Nucleus accumbens (tissue), 56 donors: ENCODE results near the gene SEPTIN2.
A peak's percentile ranks its signal among the peaks of the same experiment; 100 is the strongest.
"Not testable (repeated sequence)": the region's sequence is repeated elsewhere in the genome, so short reads cannot be mapped to it uniquely, and the experiment has no call there.

Source experiments
- DNase-seq, 56 donors: peaks; one replicate each; lab custom pipeline; 2025; lab: John Stamatoyannopoulos, UW

SEPTIN2 gene

GRCh38 chr2:241344925-241345651 is 29.4 kb downstream of the SEPTIN2 start:
- DNase-seq = no peak

GRCh38 chr2:241349941-241350340 is 34.2 kb downstream of the SEPTIN2 start:
- DNase-seq = no peak

- no peak for DNase-seq
These were observed 34.8 kb downstream of the SEPTIN2 start for GRCh38 chr2:241350530-241350877.

GRCh38 chr2:241350878-241351639 is 35.3 kb downstream of the SEPTIN2 start:
- DNase-seq = no peak

GRCh38 chr2:241351640-241352031 is 35.9 kb downstream of the SEPTIN2 start:
- DNase-seq = no peak

GRCh38 chr2:241352227-241352626 is 36.5 kb downstream of the SEPTIN2 start:
- DNase-seq = no peak

- DNase-seq = peak in 32 of 56 donors; percentile 13 to 80 (median 52)
These were observed 39.2 kb downstream of the SEPTIN2 start for GRCh38 chr2:241354668-241355658.

- DNase-seq = peak; percentile 69 to 100 (median 99)
These were observed 40.5 kb downstream of the SEPTIN2 start, which contains the start of gene FARP2 for GRCh38 chr2:241355983-241356870. TSS of gene FARP2 (plus strand) at chr2:241356285. CDS start at chr2:241373108, 16,823 bp downstream.

GRCh38 chr2:241356871-241357260 is 41.1 kb downstream of the SEPTIN2 start:
- no peak for DNase-seq

- DNase-seq = no peak
These were observed 41.8 kb downstream of the SEPTIN2 start for GRCh38 chr2:241357531-241357930.

- DNase-seq = no peak
These were observed 42.7 kb downstream of the SEPTIN2 start for GRCh38 chr2:241358470-241358869.

GRCh38 chr2:241359481-241360045 is 43.8 kb downstream of the SEPTIN2 start:
- DNase-seq = no peak

- no peak for DNase-seq
These were observed 47.7 kb downstream of the SEPTIN2 start for GRCh38 chr2:241363426-241363825.

- DNase-seq = no peak
These were observed 49.1 kb downstream of the SEPTIN2 start for GRCh38 chr2:241364781-241365180.

GRCh38 chr2:241366678-241367077 is 51.0 kb downstream of the SEPTIN2 start:
- no peak for DNase-seq

GRCh38 chr2:241368643-241369042 is 52.9 kb downstream of the SEPTIN2 start:
- no peak for DNase-seq

GRCh38 chr2:241372361-241372992 is 56.8 kb downstream of the SEPTIN2 start:
- peak in 1 of 56 donors; percentile 22 for DNase-seq

GRCh38 chr2:241373446-241373845 is 57.7 kb downstream of the SEPTIN2 start:
- DNase-seq = no peak

- not testable (repeated sequence) for DNase-seq
These were observed 58.2 kb downstream of the SEPTIN2 start for GRCh38 chr2:241373906-241374305.
